ENCODE measurements around the gene PARD3. TPM values are rescaled to one million over a fixed set of nuclear protein-coding genes. Genes with fewer than 3 reads are reported as not detected.

PARD3 gene
- total RNA-seq, 1 experiment from 2014 or later, result not detected

- H3K9me2 ChIP-seq (replicated peaks; ENCODE audit: insufficient read depth, low read length), result no peaks in the 10 kb centered on the region
- H2AFZ ChIP-seq (ENCODE audit: low read length), result no peak overlapping the region
- H3K4me2 ChIP-seq (ENCODE audit: low read depth, low read length, poor library complexity, severe bottlenecking), result no peak overlapping the region
Observed at GRCh38 chr10:34557173-34557572, 257.9 kb downstream of the PARD3 start.

GRCh38 chr10:34555653-34556052 lies 259.4 kb downstream of the PARD3 start:
- Histone ChIP-seq H2AFZ (ENCODE audit: low read length) (no peak overlapping the region), H3K9me3 (ENCODE audit: low read length) (no peaks in the 10 kb centered on the region), H3K4me1 (ENCODE audit: low read length) (no peaks in the 10 kb centered on the region), H3K27me3 (ENCODE audit: low read length) (no peaks in the 10 kb centered on the region), H3K79me2 (ENCODE audit: low read length) (no peaks in the 10 kb centered on the region), H3K9me2 (replicated peaks; ENCODE audit: insufficient read depth, low read length) (no peaks in the 10 kb centered on the region), H3K9ac (ENCODE audit: low read length) (no peak overlapping the region), H3K4me3 (ENCODE audit: low read length) (no peak overlapping the region), H3K4me2 (ENCODE audit: low read depth, low read length, poor library complexity, severe bottlenecking) (no peak overlapping the region), H3K27ac (ENCODE audit: low read length) (no peak overlapping the region), H4K20me1 (ENCODE audit: insufficient read depth, low read depth, low read length) (no peaks in the 10 kb centered on the region), H3K36me3 (ENCODE audit: insufficient read depth, low read length) (no peaks in the 10 kb centered on the region)
- DNase-seq, result no peak

More at GRCh38 chr10:34557173-34557572, 257.9 kb downstream of the PARD3 start:
- no peaks in the 10 kb centered on the region for H4K20me1 ChIP-seq (ENCODE audit: insufficient read depth, low read depth, low read length)
- H3K79me2 ChIP-seq (ENCODE audit: low read length), result no peaks in the 10 kb centered on the region
- H3K27me3 ChIP-seq (ENCODE audit: low read length), result no peaks in the 10 kb centered on the region
- H3K9me3 ChIP-seq (ENCODE audit: low read length), result no peaks in the 10 kb centered on the region
- no peak overlapping the region for H3K4me3 ChIP-seq (ENCODE audit: low read length)
- H3K27ac ChIP-seq (ENCODE audit: low read length), result no peak overlapping the region
- DNase-seq, result no peak
- H3K4me1 ChIP-seq (ENCODE audit: low read length), result no peaks in the 10 kb centered on the region
- H3K9ac ChIP-seq (ENCODE audit: low read length), result no peak overlapping the region
- H3K36me3 ChIP-seq (ENCODE audit: insufficient read depth, low read length), result no peaks in the 10 kb centered on the region

- H3K4me1 ChIP-seq (ENCODE audit: low read length), result no peaks in the 10 kb centered on the region
- H3K79me2 ChIP-seq (ENCODE audit: low read length), result no peaks in the 10 kb centered on the region
- no peak overlapping the region for H2AFZ ChIP-seq (ENCODE audit: low read length)
- no peaks in the 10 kb centered on the region for H3K27me3 ChIP-seq (ENCODE audit: low read length)
- H3K4me2 ChIP-seq (ENCODE audit: low read depth, low read length, poor library complexity, severe bottlenecking), result no peak overlapping the region
- H3K27ac ChIP-seq (ENCODE audit: low read length), result no peak overlapping the region
- no peak for DNase-seq
- H3K9me3 ChIP-seq (ENCODE audit: low read length), result no peaks in the 10 kb centered on the region
- no peaks in the 10 kb centered on the region for H3K9me2 ChIP-seq (replicated peaks; ENCODE audit: insufficient read depth, low read length)
- no peak overlapping the region for H3K9ac ChIP-seq (ENCODE audit: low read length)
- H4K20me1 ChIP-seq (ENCODE audit: insufficient read depth, low read depth, low read length), result no peaks in the 10 kb centered on the region
- no peak overlapping the region for H3K4me3 ChIP-seq (ENCODE audit: low read length)
- no peaks in the 10 kb centered on the region for H3K36me3 ChIP-seq (ENCODE audit: insufficient read depth, low read length)
Observed at GRCh38 chr10:34553747-34554146, 261.3 kb downstream of the PARD3 start.

GRCh38 chr10:34551295-34551694 lies 263.8 kb downstream of the PARD3 start:
- Histone ChIP-seq H3K4me2 (ENCODE audit: low read depth, low read length, poor library complexity, severe bottlenecking) (no peak overlapping the region), H3K9me3 (ENCODE audit: low read length) (no peaks in the 10 kb centered on the region), H3K79me2 (ENCODE audit: low read length) (no peaks in the 10 kb centered on the region), H2AFZ (ENCODE audit: low read length) (no peak overlapping the region), H3K4me1 (ENCODE audit: low read length) (no peaks in the 10 kb centered on the region), H3K4me3 (ENCODE audit: low read length) (no peak overlapping the region), H3K9me2 (replicated peaks; ENCODE audit: insufficient read depth, low read length) (no peaks in the 10 kb centered on the region), H3K27ac (ENCODE audit: low read length) (no peak overlapping the region), H4K20me1 (ENCODE audit: insufficient read depth, low read depth, low read length) (no peaks in the 10 kb centered on the region), H3K9ac (ENCODE audit: low read length) (no peak overlapping the region), H3K27me3 (ENCODE audit: low read length) (no peaks in the 10 kb centered on the region), H3K36me3 (ENCODE audit: insufficient read depth, low read length) (no peaks in the 10 kb centered on the region)
- no peak for DNase-seq

GRCh38 chr10:34549953-34550352 lies 265.1 kb downstream of the PARD3 start:
- no peaks in the 10 kb centered on the region for H3K4me1 ChIP-seq (ENCODE audit: low read length)
- H3K36me3 ChIP-seq (ENCODE audit: insufficient read depth, low read length), result no peaks in the 10 kb centered on the region

GRCh38 chr10:34549001-34549400 lies 266.1 kb downstream of the PARD3 start:
- Histone ChIP-seq H3K4me1 (ENCODE audit: low read length) (no peaks in the 10 kb centered on the region), H3K27me3 (ENCODE audit: low read length) (no peaks in the 10 kb centered on the region), H3K9ac (ENCODE audit: low read length) (no peak overlapping the region), H3K4me3 (ENCODE audit: low read length) (no peak overlapping the region), H3K79me2 (ENCODE audit: low read length) (no peaks in the 10 kb centered on the region), H2AFZ (ENCODE audit: low read length) (no peak overlapping the region), H3K36me3 (ENCODE audit: insufficient read depth, low read length) (no peaks in the 10 kb centered on the region), H3K9me2 (replicated peaks; ENCODE audit: insufficient read depth, low read length) (no peaks in the 10 kb centered on the region), H4K20me1 (ENCODE audit: insufficient read depth, low read depth, low read length) (no peaks in the 10 kb centered on the region), H3K9me3 (ENCODE audit: low read length) (no peaks in the 10 kb centered on the region), H3K4me2 (ENCODE audit: low read depth, low read length, poor library complexity, severe bottlenecking) (no peak overlapping the region), H3K27ac (ENCODE audit: low read length) (no peak overlapping the region)
- no peak for DNase-seq

More at GRCh38 chr10:34549953-34550352, 265.1 kb downstream of the PARD3 start:
- H3K4me2 ChIP-seq (ENCODE audit: low read depth, low read length, poor library complexity, severe bottlenecking), result no peak overlapping the region
- H3K27me3 ChIP-seq (ENCODE audit: low read length), result no peaks in the 10 kb centered on the region
- H2AFZ ChIP-seq (ENCODE audit: low read length), result no peak overlapping the region
- no peaks in the 10 kb centered on the region for H3K9me2 ChIP-seq (replicated peaks; ENCODE audit: insufficient read depth, low read length)
- H3K79me2 ChIP-seq (ENCODE audit: low read length), result no peaks in the 10 kb centered on the region
- H3K9ac ChIP-seq (ENCODE audit: low read length), result no peak overlapping the region
- H3K9me3 ChIP-seq (ENCODE audit: low read length), result no peaks in the 10 kb centered on the region
- H3K4me3 ChIP-seq (ENCODE audit: low read length), result no peak overlapping the region
- no peaks in the 10 kb centered on the region for H4K20me1 ChIP-seq (ENCODE audit: insufficient read depth, low read depth, low read length)
- DNase-seq, result no peak
- H3K27ac ChIP-seq (ENCODE audit: low read length), result no peak overlapping the region

- H3K4me3 ChIP-seq (ENCODE audit: low read length), result no peak overlapping the region
- no peak overlapping the region for H3K27ac ChIP-seq (ENCODE audit: low read length)
- no peaks in the 10 kb centered on the region for H4K20me1 ChIP-seq (ENCODE audit: insufficient read depth, low read depth, low read length)
- H3K27me3 ChIP-seq (ENCODE audit: low read length), result no peaks in the 10 kb centered on the region
- no peak overlapping the region for H2AFZ ChIP-seq (ENCODE audit: low read length)
- H3K9me2 ChIP-seq (replicated peaks; ENCODE audit: insufficient read depth, low read length), result no peaks in the 10 kb centered on the region
- H3K9ac ChIP-seq (ENCODE audit: low read length), result no peak overlapping the region
- no peak for DNase-seq
- H3K36me3 ChIP-seq (ENCODE audit: insufficient read depth, low read length), result no peaks in the 10 kb centered on the region
- no peaks in the 10 kb centered on the region for H3K9me3 ChIP-seq (ENCODE audit: low read length)
- no peak overlapping the region for H3K4me2 ChIP-seq (ENCODE audit: low read depth, low read length, poor library complexity, severe bottlenecking)
- H3K79me2 ChIP-seq (ENCODE audit: low read length), result no peaks in the 10 kb centered on the region
- no peaks in the 10 kb centered on the region for H3K4me1 ChIP-seq (ENCODE audit: low read length)
Observed at GRCh38 chr10:34548466-34548865, 266.6 kb downstream of the PARD3 start.

- no peak overlapping the region for H3K4me2 ChIP-seq (ENCODE audit: low read depth, low read length, poor library complexity, severe bottlenecking)
- no peaks in the 10 kb centered on the region for H3K9me2 ChIP-seq (replicated peaks; ENCODE audit: insufficient read depth, low read length)
- H3K36me3 ChIP-seq (ENCODE audit: insufficient read depth, low read length), result no peaks in the 10 kb centered on the region
- no peak overlapping the region for H3K9ac ChIP-seq (ENCODE audit: low read length)
- H3K79me2 ChIP-seq (ENCODE audit: low read length), result no peaks in the 10 kb centered on the region
- H4K20me1 ChIP-seq (ENCODE audit: insufficient read depth, low read depth, low read length), result no peaks in the 10 kb centered on the region
- no peak overlapping the region for H3K4me3 ChIP-seq (ENCODE audit: low read length)
- H3K4me1 ChIP-seq (ENCODE audit: low read length), result no peaks in the 10 kb centered on the region
- H3K27me3 ChIP-seq (ENCODE audit: low read length), result no peaks in the 10 kb centered on the region
- no peak overlapping the region for H2AFZ ChIP-seq (ENCODE audit: low read length)
- H3K9me3 ChIP-seq (ENCODE audit: low read length), result no peaks in the 10 kb centered on the region
- DNase-seq, result no peak
- no peak overlapping the region for H3K27ac ChIP-seq (ENCODE audit: low read length)
Observed at GRCh38 chr10:34547695-34548094, 267.4 kb downstream of the PARD3 start.

GRCh38 chr10:34547291-34547690 lies 267.8 kb downstream of the PARD3 start:
- no peaks in the 10 kb centered on the region for H3K27me3 ChIP-seq (ENCODE audit: low read length)
- H2AFZ ChIP-seq (ENCODE audit: low read length), result no peak overlapping the region
- no peaks in the 10 kb centered on the region for H3K9me2 ChIP-seq (replicated peaks; ENCODE audit: insufficient read depth, low read length)
- H3K4me1 ChIP-seq (ENCODE audit: low read length), result no peaks in the 10 kb centered on the region
- no peak overlapping the region for H3K4me3 ChIP-seq (ENCODE audit: low read length)
- no peaks in the 10 kb centered on the region for H3K9me3 ChIP-seq (ENCODE audit: low read length)
- H3K27ac ChIP-seq (ENCODE audit: low read length), result no peak overlapping the region
- H3K4me2 ChIP-seq (ENCODE audit: low read depth, low read length, poor library complexity, severe bottlenecking), result no peak overlapping the region
- H3K36me3 ChIP-seq (ENCODE audit: insufficient read depth, low read length), result no peaks in the 10 kb centered on the region
- H3K79me2 ChIP-seq (ENCODE audit: low read length), result no peaks in the 10 kb centered on the region
- no peaks in the 10 kb centered on the region for H4K20me1 ChIP-seq (ENCODE audit: insufficient read depth, low read depth, low read length)
- H3K9ac ChIP-seq (ENCODE audit: low read length), result no peak overlapping the region
- DNase-seq, result no peak
